ENCODE data around the gene KCNG2.

KCNG2 gene

GRCh38 chr18:79917169-79917852, 119.6 kb downstream of the KCNG2 start:
- DNase-seq (ENCODE audit: low read depth in 2 of 2) = no peak
- H3K4me3 ChIP-seq (replicated peaks in 1 of 2; ENCODE audit: low read depth in 2 of 2, low read length in 2 of 2) = no peak overlapping the region
- TF ChIP-seq, protein P1, sequence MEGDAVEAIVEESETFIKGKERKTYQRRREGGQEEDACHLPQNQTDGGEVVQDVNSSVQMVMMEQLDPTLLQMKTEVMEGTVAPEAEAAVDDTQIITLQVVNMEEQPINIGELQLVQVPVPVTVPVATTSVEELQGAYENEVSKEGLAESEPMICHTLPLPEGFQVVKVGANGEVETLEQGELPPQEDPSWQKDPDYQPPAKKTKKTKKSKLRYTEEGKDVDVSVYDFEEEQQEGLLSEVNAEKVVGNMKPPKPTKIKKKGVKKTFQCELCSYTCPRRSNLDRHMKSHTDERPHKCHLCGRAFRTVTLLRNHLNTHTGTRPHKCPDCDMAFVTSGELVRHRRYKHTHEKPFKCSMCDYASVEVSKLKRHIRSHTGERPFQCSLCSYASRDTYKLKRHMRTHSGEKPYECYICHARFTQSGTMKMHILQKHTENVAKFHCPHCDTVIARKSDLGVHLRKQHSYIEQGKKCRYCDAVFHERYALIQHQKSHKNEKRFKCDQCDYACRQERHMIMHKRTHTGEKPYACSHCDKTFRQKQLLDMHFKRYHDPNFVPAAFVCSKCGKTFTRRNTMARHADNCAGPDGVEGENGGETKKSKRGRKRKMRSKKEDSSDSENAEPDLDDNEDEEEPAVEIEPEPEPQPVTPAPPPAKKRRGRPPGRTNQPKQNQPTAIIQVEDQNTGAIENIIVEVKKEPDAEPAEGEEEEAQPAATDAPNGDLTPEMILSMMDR (IDR thresholded peaks at IDR 0.05; ENCODE audit: low read depth, low read length) = no peak

GRCh38 chr18:79917853-79918614, 120.3 kb downstream of the KCNG2 start:
- DNase-seq (ENCODE audit: low read depth in 2 of 2) = no peak
- H3K4me3 ChIP-seq (replicated peaks in 1 of 2; ENCODE audit: low read depth in 2 of 2, low read length in 2 of 2) = no peak overlapping the region
- TF ChIP-seq, protein P1 (IDR thresholded peaks at IDR 0.05; ENCODE audit: low read depth, low read length) = no peak

GRCh38 chr18:79918615-79919011, 120.9 kb downstream of the KCNG2 start:
- DNase-seq (ENCODE audit: low read depth in 2 of 2) = no peak
- no peak overlapping the region for H3K4me3 ChIP-seq (replicated peaks in 1 of 2; ENCODE audit: low read depth in 2 of 2, low read length in 2 of 2)
- TF ChIP-seq, protein P1 (IDR thresholded peaks at IDR 0.05; ENCODE audit: low read depth, low read length) = no peak

GRCh38 chr18:79919089-79919488, 121.4 kb downstream of the KCNG2 start:
- TF ChIP-seq, protein P1 (IDR thresholded peaks at IDR 0.05; ENCODE audit: low read depth, low read length) = no peak
- DNase-seq (ENCODE audit: low read depth in 2 of 2) = no peak
- no peak overlapping the region for H3K4me3 ChIP-seq (replicated peaks in 1 of 2; ENCODE audit: low read depth in 2 of 2, low read length in 2 of 2)

GRCh38 chr18:79921984-79922965, 124.5 kb downstream of the KCNG2 start:
- DNase-seq (ENCODE audit: low read depth in 2 of 2) = no peak
- TF ChIP-seq, protein P1 (IDR thresholded peaks at IDR 0.05; ENCODE audit: low read depth, low read length) = no peak
- no peak overlapping the region for H3K4me3 ChIP-seq (replicated peaks in 1 of 2; ENCODE audit: low read depth in 2 of 2, low read length in 2 of 2)

DNA sequence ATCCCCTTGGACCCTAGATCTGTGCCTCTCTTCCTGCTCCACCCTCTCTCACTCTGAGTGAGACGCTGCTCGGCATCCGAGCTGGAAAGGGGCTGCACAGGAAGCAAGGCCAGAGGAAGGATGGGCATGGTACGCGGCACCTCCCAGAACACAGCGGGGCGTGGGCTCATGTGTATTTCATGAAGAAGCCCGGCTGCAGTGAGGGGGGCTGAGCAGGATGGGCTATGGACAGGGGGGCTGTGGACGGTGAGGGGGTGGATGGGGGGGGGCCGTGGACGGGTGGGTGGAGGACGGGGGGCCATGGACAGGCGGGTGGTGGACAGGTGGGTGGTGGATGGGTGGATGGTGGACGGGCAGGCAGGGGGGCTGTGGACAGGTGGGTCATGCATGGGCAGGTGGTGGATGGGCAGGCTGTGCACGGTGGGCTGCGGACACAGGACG, 125.3 kb downstream of the KCNG2 start:
- TF ChIP-seq, protein P1 (IDR thresholded peaks at IDR 0.05; ENCODE audit: low read depth, low read length) = no peak
- no peak overlapping the region for H3K4me3 ChIP-seq (replicated peaks in 1 of 2; ENCODE audit: low read depth in 2 of 2, low read length in 2 of 2)
- DNase-seq (ENCODE audit: low read depth in 2 of 2) = no peak

All from cardiac fibroblast (primary cell).